GM12878 (cell line): ENCODE measurements around the gene CLN3.

Experiments
- EP300 ChIP-seq, 2 experiments: fragments of 150-350 bp in 1 of 2; IDR thresholded peaks; 2 replicates each; pipeline ENCODE4 v1.6.1; 2011 to 2012; ENCODE audit warnings: low read depth in 2 of 2, low read length in 2 of 2, borderline replicate concordance in 1 of 2, improper control_type of control experiment in 1 of 2, inconsistent platforms in 1 of 2; ENCODE audit not compliant: control insufficient read depth in 1 of 2
- GATAD2B ChIP-seq: fragments of 450-650 bp; conservative IDR thresholded peaks from 2 replicates; pipeline ENCODE4 v1.6.1; 2017; ENCODE audit warnings: low read depth, mild to moderate bottlenecking, moderate library complexity
- TCF12 ChIP-seq: IDR thresholded peaks from 2 replicates; pipeline ENCODE4 v1.6.1; 2011; ENCODE audit warnings: low read depth, mild to moderate bottlenecking, low read length
- TF ChIP-seq, protein P1 (sequence below), 3 experiments: IDR thresholded peaks in 2 of 3; conservative IDR thresholded peaks in 1 of 3; 2 replicates each; pipeline ENCODE4 v1.5.1; 2011; ENCODE audit warnings: low read depth in 3 of 3, low read length in 3 of 3, mild to moderate bottlenecking in 3 of 3, control low read depth in 2 of 3, moderate library complexity in 2 of 3, inconsistent platforms in 1 of 3, mixed read lengths in 1 of 3; ENCODE audit not compliant: control insufficient read depth in 2 of 3, insufficient read depth in 1 of 3; ENCODE audit errors: extremely low read depth in 1 of 3
- TF ChIP-seq, protein P2 (sequence below): IDR thresholded peaks from 2 replicates; pipeline ENCODE4 v1.6.1; 2012; ENCODE audit warnings: low read depth, low read length, improper control_type of control experiment
- TF ChIP-seq, protein P3 (sequence below): IDR thresholded peaks from 2 replicates; pipeline ENCODE4 v1.6.1; 2011; ENCODE audit warnings: low read depth, mild to moderate bottlenecking, low read length, moderate library complexity, borderline replicate concordance; ENCODE audit errors: extremely low read depth

DNA sequence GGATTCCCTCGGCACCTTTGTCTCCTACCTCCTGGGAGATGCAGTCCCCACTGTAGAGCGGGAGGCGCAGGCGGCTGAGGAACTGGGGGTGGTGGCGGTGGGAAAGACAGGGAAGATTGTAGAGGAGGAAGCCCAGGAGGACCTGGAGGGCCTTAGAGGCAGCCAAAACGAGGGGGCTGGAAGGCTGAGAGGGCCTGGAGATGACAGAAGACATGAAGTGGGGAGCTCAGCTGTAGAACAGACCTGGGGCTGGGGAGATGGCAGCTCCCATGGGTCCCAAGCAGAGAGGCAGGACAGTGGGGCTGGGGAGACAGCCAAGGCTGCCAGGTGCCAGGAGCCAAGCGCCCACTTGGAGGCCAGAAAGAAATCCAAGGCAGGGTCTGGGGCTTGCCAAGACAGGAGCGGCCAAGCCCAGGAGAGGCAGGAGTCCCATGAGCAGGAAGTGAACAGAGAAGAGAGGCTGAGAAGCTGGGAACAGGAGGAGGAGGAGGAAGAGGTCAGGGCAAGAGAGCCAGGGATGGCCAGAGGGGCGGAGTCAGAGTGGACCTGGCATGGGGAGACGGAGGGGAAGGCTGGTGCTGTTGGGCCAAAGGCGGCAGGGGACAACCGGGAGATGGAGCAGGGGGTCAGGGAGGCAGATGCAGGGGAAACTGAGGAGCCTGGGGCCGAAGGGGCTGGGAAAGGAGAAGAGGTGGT is 3.4 kb upstream of the CLN3 start:
- TF ChIP-seq, protein P1, sequence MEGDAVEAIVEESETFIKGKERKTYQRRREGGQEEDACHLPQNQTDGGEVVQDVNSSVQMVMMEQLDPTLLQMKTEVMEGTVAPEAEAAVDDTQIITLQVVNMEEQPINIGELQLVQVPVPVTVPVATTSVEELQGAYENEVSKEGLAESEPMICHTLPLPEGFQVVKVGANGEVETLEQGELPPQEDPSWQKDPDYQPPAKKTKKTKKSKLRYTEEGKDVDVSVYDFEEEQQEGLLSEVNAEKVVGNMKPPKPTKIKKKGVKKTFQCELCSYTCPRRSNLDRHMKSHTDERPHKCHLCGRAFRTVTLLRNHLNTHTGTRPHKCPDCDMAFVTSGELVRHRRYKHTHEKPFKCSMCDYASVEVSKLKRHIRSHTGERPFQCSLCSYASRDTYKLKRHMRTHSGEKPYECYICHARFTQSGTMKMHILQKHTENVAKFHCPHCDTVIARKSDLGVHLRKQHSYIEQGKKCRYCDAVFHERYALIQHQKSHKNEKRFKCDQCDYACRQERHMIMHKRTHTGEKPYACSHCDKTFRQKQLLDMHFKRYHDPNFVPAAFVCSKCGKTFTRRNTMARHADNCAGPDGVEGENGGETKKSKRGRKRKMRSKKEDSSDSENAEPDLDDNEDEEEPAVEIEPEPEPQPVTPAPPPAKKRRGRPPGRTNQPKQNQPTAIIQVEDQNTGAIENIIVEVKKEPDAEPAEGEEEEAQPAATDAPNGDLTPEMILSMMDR (IDR thresholded peaks at IDR 0.05 in 2 of 3, conservative IDR thresholded peaks at IDR 0.05 in 1 of 3; ENCODE audit: control insufficient read depth in 2 of 3, extremely low read depth in 1 of 3, insufficient read depth in 1 of 3, low read depth in 3 of 3, low read length in 3 of 3): no peak
- TF ChIP-seq EP300 (IDR thresholded peaks at IDR 0.05; ENCODE audit: borderline replicate concordance in 1 of 2, control insufficient read depth in 1 of 2, low read depth in 2 of 2, low read length in 2 of 2) (no peak), TCF12 (no peak), GATAD2B (no peak)
- TF ChIP-seq, protein P2, sequence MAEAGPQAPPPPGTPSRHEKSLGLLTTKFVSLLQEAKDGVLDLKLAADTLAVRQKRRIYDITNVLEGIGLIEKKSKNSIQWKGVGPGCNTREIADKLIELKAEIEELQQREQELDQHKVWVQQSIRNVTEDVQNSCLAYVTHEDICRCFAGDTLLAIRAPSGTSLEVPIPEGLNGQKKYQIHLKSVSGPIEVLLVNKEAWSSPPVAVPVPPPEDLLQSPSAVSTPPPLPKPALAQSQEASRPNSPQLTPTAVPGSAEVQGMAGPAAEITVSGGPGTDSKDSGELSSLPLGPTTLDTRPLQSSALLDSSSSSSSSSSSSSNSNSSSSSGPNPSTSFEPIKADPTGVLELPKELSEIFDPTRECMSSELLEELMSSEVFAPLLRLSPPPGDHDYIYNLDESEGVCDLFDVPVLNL: no peak
- TF ChIP-seq, protein P3, sequence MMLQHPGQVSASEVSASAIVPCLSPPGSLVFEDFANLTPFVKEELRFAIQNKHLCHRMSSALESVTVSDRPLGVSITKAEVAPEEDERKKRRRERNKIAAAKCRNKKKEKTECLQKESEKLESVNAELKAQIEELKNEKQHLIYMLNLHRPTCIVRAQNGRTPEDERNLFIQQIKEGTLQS: no peak
